AG04449 (cell line): ENCODE results near the gene ADIG.

Source experiments
- CTCF ChIA-PET: fragments of 350-600 bp; formaldehyde crosslinking; extraction: SDS; loops from one replicate; lab custom pipeline; 2021; ENCODE audit warnings: antibody characterized with exemption; lab: Yijun Ruan, JAX
- POLR2A ChIA-PET: fragments of 400-600, 350-600 bp; formaldehyde crosslinking; extraction: SDS; loops from one replicate; lab custom pipeline; 2020; ENCODE audit warnings: antibody characterized with exemption, inconsistent platforms; lab: Yijun Ruan, JAX
- DNase-seq: peaks from one replicate; pipeline ENCODE4 v3.0.0-alpha.2; 2010; ENCODE audit warnings: low read depth, low spot score
- H3K4me3 ChIP-seq: 2 replicates; pipeline ENCODE4 v1.5.1; 2011; ENCODE audit warnings: low read depth, mild to moderate bottlenecking, control low read depth, low read length
- CTCF ChIP-seq: IDR thresholded peaks from one replicate; pipeline ENCODE4 v1.5.1; 2011; ENCODE audit warnings: mild to moderate bottlenecking, moderate library complexity, low read length, control low read depth, inconsistent platforms; ENCODE audit not compliant: insufficient read depth; ENCODE audit errors: missing control alignments

The ADIG gene

GRCh38 chr20:38566036-38566598 is 14.9 kb upstream of the ADIG start:
- ChIA-PET POLR2A (no interaction called here), CTCF (interaction anchor here (0.9 kb wide), 1 partner anchor 10 kb away, joined by 3 read pairs; no protein-coding TSS in a partner anchor)
- no peak for TF ChIP-seq CTCF
- no peak overlapping the region for H3K4me3 ChIP-seq
- no peak for DNase-seq

- no peak for TF ChIP-seq CTCF
- ChIA-PET POLR2A (no interaction called here), CTCF (no interaction called here)
- no peak overlapping the region for H3K4me3 ChIP-seq
- no peak for DNase-seq
Measured at GRCh38 chr20:38569747-38570525, 11.1 kb upstream of the ADIG start.

- CTCF ChIA-PET: interaction anchor here (1.2 kb wide), 1 partner anchor 126 kb away, joined by 3 read pairs; no protein-coding TSS in a partner anchor
- POLR2A ChIA-PET: no interaction called here
- H3K4me3 ChIP-seq: no peak overlapping the region
- no peak for TF ChIP-seq CTCF
- DNase-seq: no peak
Measured at GRCh38 chr20:38573413-38573812, 7.6 kb upstream of the ADIG start.

- CTCF ChIA-PET: no interaction called here
- H3K4me3 ChIP-seq: no peak overlapping the region
- POLR2A ChIA-PET: no interaction called here
- no peak for DNase-seq
- no peak for TF ChIP-seq CTCF
Measured at GRCh38 chr20:38579219-38579910, 1.6 kb upstream of the ADIG start.

- ChIA-PET POLR2A (no interaction called here), CTCF (interaction anchor here (1.2 kb wide), 1 partner anchor 8 kb away, joined by 3 read pairs; no protein-coding TSS in a partner anchor)
- TF ChIP-seq CTCF: no peak
- no peak overlapping the region for H3K4me3 ChIP-seq
- DNase-seq: no peak
Measured at GRCh38 chr20:38579921-38580320, 1.1 kb upstream of the ADIG start.
